Right atrium auricular region (tissue), 2 donors: Measurements from ENCODE around the gene YEATS4. TPM values are rescaled to one million over a fixed set of nuclear protein-coding genes. Genes with fewer than 3 reads are reported as not detected.
A peak's percentile ranks its signal among the peaks of the same experiment; 100 is the strongest.

Experiments
- DNase-seq: peaks from one replicate; pipeline ENCODE4 v3.0.0-alpha.2; 2019; ENCODE audit warnings: low spot score
- H3K27ac ChIP-seq, 2 donors: fragments of 200-600 bp; sonication (generic); 1 replicate in 1 of 2; 2 replicates in 1 of 2; pipeline ENCODE4 v1.5.1; 2016 to 2019
- H3K27me3 ChIP-seq, 2 donors: fragments of 200-600 bp; sonication (generic); one replicate each; pipeline versions ENCODE4 v1.5.1 to v1.6.0; 2017 to 2019
- H3K36me3 ChIP-seq: fragments of 200-600 bp; sonication (generic); one replicate; pipeline ENCODE4 v1.5.1; 2016
- H3K4me1 ChIP-seq, 2 donors: fragments of 200-600 bp; sonication (generic); one replicate each; pipeline versions ENCODE4 v1.5.1 to v1.6.0; 2017 to 2019
- H3K4me3 ChIP-seq, 2 donors: fragments of 200-600 bp; sonication (generic); 1 replicate in 1 of 2; 2 replicates in 1 of 2; pipeline ENCODE4 v1.5.1; 2017 to 2019; ENCODE audit warnings: mild to moderate bottlenecking in 1 of 2, moderate library complexity in 1 of 2
- H3K9me3 ChIP-seq, 2 donors: fragments of 200-600 bp; sonication (generic); one replicate each; pipeline ENCODE4 v1.5.1; 2019
- total RNA-seq, 2 donors: library from RNA; depleted of rRNA; stranded (reverse); fragments of >200 nt; gene quantifications; one replicate each; pipeline ENCODE4 v1.1.0, GENCODE V29; 2016
- TF ChIP-seq, protein P1 (sequence below), 2 donors: fragments of 200-600 bp; sonication (generic); IDR thresholded peaks; one replicate each; pipeline ENCODE4 v1.5.1; 2019; ENCODE audit warnings: antibody characterized with exemption in 2 of 2

YEATS4 gene
- total RNA-seq, 2 donors from 2014 or later, result 8.5 to 12.9 TPM

DNA sequence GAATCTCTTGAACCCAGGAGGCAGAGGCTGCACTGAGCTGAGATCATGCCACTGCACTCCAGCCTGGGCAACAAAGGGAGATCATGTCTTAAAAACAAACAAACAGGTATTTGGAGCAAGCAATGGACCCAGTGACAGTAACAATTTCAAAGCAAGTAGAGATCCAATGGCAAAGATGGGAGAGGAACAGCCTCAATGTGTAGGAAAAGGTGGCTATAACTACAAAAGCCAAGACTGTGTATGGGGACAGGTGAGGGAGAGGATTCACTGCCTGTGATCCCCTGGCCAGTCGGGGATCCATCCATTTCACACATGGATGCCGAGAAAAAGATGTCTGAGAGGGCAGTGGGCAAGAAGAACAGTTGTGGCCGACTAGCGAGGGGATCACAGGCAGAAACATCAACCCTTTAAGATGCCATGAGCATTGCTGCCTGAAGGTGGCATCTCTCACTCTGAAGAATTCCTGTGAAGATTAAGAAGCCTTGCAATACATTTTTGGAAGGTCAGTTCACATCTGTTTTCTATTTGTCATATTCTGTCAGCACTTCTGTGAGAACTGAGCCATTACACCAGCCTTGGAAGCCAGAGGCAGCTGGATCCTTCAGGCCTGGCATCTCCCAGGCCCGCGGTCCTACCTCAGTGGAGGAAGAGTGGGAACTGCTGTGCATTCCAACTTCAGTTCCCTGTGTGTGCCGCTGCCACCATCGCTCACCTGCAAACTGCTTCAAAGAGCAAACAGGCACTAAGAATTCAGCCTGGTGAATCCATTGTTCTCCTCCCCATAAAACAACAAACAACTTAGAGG, 56.1 kb downstream of the YEATS4 start:
- no peaks in the 10 kb centered on the region for H3K9me3 ChIP-seq
- H3K4me1 ChIP-seq, result peaks cover 0 to 13% of the 10 kb centered on the region in 2 donors
- peak overlapping the region in 1 of 2 donors; percentile 6 for H3K4me3 ChIP-seq
- peak overlapping the region in 1 of 2 donors; percentile 15 for H3K27ac ChIP-seq
- H3K27me3 ChIP-seq, result no peaks in the 10 kb centered on the region
- TF ChIP-seq, protein P1, sequence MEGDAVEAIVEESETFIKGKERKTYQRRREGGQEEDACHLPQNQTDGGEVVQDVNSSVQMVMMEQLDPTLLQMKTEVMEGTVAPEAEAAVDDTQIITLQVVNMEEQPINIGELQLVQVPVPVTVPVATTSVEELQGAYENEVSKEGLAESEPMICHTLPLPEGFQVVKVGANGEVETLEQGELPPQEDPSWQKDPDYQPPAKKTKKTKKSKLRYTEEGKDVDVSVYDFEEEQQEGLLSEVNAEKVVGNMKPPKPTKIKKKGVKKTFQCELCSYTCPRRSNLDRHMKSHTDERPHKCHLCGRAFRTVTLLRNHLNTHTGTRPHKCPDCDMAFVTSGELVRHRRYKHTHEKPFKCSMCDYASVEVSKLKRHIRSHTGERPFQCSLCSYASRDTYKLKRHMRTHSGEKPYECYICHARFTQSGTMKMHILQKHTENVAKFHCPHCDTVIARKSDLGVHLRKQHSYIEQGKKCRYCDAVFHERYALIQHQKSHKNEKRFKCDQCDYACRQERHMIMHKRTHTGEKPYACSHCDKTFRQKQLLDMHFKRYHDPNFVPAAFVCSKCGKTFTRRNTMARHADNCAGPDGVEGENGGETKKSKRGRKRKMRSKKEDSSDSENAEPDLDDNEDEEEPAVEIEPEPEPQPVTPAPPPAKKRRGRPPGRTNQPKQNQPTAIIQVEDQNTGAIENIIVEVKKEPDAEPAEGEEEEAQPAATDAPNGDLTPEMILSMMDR (IDR thresholded peaks at IDR 0.05), result peak; percentile 68 to 83
- H3K36me3 ChIP-seq, result no peaks in the 10 kb centered on the region
- peak; percentile 68 for DNase-seq

DNA sequence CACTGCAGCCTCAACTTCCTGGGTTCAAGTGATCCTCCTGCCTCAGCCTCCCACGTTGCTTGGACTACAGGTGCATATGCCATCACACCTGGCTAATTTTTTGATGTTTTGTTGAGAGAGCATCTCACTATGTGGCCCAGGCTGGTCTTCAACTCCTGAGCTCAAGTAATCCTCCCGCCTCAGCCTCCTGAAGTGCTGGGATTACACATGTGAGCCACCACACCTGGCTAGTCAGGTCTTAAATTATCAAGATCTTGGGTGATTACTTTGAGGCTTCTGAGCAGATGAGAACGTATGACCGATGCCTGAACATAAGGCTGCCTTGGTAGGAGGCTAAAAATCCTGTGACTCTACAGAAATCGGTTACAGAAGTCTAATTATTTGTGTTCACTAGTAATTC, 57.7 kb downstream of the YEATS4 start:
- H3K27me3 ChIP-seq, result no peaks in the 10 kb centered on the region
- H3K4me3 ChIP-seq, result no peak overlapping the region
- no peak overlapping the region for H3K27ac ChIP-seq
- peaks cover 0 to 13% of the 10 kb centered on the region in 2 donors for H3K4me1 ChIP-seq
- DNase-seq, result no peak
- no peaks in the 10 kb centered on the region for H3K36me3 ChIP-seq
- H3K9me3 ChIP-seq, result no peaks in the 10 kb centered on the region
- TF ChIP-seq, protein P1 (IDR thresholded peaks at IDR 0.05), result no peak

DNA sequence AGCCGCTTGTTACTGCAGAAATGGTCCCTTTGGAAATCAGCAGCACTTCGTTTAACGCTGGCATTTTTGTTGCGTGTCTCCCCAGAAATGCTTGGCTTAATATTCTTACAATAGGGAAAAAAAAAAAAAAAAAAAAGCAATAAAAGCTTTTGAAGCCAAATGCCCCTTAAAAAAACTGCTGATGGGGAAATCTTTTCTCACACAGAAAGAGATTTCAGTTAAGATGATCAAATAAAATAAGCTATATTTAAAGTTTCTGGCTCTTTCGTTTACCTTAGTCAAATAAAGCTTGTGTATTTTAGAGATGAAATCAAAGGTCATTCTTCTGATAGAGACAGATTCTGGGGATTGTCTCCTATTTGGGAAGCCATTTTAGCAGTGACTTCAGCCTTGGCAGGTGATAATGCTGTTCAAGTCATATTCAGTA, 58.2 kb downstream of the YEATS4 start:
- Histone ChIP-seq H3K36me3 (no peaks in the 10 kb centered on the region), H3K27me3 (no peaks in the 10 kb centered on the region), H3K4me1 (peaks cover 0 to 13% of the 10 kb centered on the region in 2 donors), H3K9me3 (no peaks in the 10 kb centered on the region), H3K27ac (no peak overlapping the region), H3K4me3 (no peak overlapping the region)
- no peak for DNase-seq
- TF ChIP-seq, protein P1 (IDR thresholded peaks at IDR 0.05), result no peak

DNA sequence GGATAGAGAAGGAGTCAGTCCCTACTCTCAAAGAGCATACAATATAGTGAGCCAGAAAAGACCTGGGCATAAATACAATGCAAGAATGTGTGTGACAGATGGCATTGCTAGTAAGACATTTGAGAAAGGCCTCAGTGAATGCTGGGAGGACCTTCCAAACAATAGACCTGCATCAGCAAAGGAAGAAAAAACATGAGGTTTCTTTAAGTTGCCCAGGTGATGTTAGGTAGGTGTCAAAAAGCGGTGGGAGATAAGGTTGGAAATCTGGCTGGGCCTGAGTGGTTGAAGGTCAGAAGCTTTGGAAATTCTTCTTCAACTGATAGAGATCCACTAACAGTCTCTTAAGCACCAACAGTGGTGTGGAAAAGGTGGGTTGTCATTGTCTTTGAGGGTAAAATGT, 60.2 kb downstream of the YEATS4 start:
- TF ChIP-seq, protein P1 (IDR thresholded peaks at IDR 0.05), result no peak
- Histone ChIP-seq H3K27ac (no peak overlapping the region), H3K4me1 (peaks cover 0 to 13% of the 10 kb centered on the region in 2 donors), H3K36me3 (no peaks in the 10 kb centered on the region), H3K9me3 (no peaks in the 10 kb centered on the region), H3K27me3 (no peaks in the 10 kb centered on the region), H3K4me3 (no peak overlapping the region)
- DNase-seq, result no peak

DNA sequence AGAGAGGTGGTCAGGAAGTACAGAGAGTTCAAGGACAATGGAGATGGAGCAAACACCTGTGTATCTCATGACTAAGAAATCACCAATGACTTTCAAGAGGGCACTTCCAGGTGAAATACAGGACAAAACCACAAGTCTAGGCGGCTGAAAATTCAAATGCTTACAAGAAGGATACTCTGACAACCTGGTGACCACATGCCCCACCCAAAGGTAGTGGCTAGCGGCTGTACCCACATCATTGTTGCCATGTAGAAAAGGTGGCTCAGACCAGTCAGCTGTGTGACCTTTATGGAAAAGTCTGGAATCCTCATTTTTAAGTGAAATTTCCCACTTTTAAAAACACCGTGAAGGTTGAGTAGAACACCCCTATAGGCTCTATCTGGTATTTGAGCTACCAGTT, 62.0 kb downstream of the YEATS4 start:
- DNase-seq, result no peak
- Histone ChIP-seq H3K4me1 (peaks cover 0 to under 1% of the 10 kb centered on the region in 2 donors), H3K36me3 (no peaks in the 10 kb centered on the region), H3K27ac (no peak overlapping the region), H3K9me3 (no peaks in the 10 kb centered on the region), H3K27me3 (no peaks in the 10 kb centered on the region), H3K4me3 (no peak overlapping the region)
- TF ChIP-seq, protein P1 (IDR thresholded peaks at IDR 0.05), result no peak
